ENCODE measurements around the gene ADAM19. TPM values are rescaled to one million over a fixed set of nuclear protein-coding genes. Genes with fewer than 3 reads are reported as not detected.

The ADAM19 gene
- total and polyA plus RNA-seq, 7 experiments from 2014 or later, result 0.10 to 410 (median 0.86) TPM

GRCh38 chr5:157545610-157546310 is 29.8 kb downstream of the ADAM19 start:
- peak overlapping the region in 1 of 9 donors; percentile 99 for H3K27ac Mint-ChIP-seq
- CTCF ChIA-PET, result no interaction called here
- no peaks in the 10 kb centered on the region for H3K27me3 Mint-ChIP-seq
- peaks cover 0 to 75% (median 0%) of the 10 kb centered on the region in 5 donors for H3K36me3 Mint-ChIP-seq
- Histone ChIP-seq H3K4me3 (ENCODE audit: low read length) (no peak overlapping the region), H3K27me3 (ENCODE audit: control insufficient read depth in 2 of 2, insufficient read depth in 2 of 2, low read length in 2 of 2) (no peaks in the 10 kb centered on the region), H3K4me1 (ENCODE audit: control insufficient read depth in 2 of 2, insufficient read depth in 2 of 2, low read length in 2 of 2) (peaks cover 14 to 57% of the 10 kb centered on the region in 2 donors), H3K9me3 (ENCODE audit: control insufficient read depth in 2 of 3, low read length in 3 of 3) (no peaks in the 10 kb centered on the region), H3K36me3 (ENCODE audit: control insufficient read depth in 2 of 3, insufficient read depth in 3 of 3, low read length in 3 of 3) (no peaks in the 10 kb centered on the region), H3K27ac (ENCODE audit: low read depth, low read length) (no peak overlapping the region)
- H3K4me3 Mint-ChIP-seq, result peak overlapping the region in 1 of 10 donors; percentile 85
- POLR2A ChIA-PET, result no interaction called here
- DNase-seq, result no peak
- intact Hi-C loops (cut with micrococcal nuclease), result loop anchor here in 1 of 2 donors (1.0 to 10.0 kb wide), 3 partner anchors 313 to 621 kb away; partner anchors contain the start of gene ITK
- peaks cover 12 to 98% (median 30%) of the 10 kb centered on the region in 7 donors for H3K4me1 Mint-ChIP-seq
- ATAC-seq, result no peak
- peaks cover 0 to under 1% (median 0%) of the 10 kb centered on the region in 11 donors for H3K9me3 Mint-ChIP-seq

- Histone ChIP-seq H3K36me3 (ENCODE audit: control insufficient read depth in 2 of 3, insufficient read depth in 3 of 3, low read length in 3 of 3) (no peaks in the 10 kb centered on the region), H3K4me3 (ENCODE audit: low read length) (peak overlapping the region; percentile 12), H3K9me3 (ENCODE audit: control insufficient read depth in 2 of 3, low read length in 3 of 3) (no peaks in the 10 kb centered on the region), H3K27me3 (ENCODE audit: control insufficient read depth in 2 of 2, insufficient read depth in 2 of 2, low read length in 2 of 2) (no peaks in the 10 kb centered on the region), H3K4me1 (ENCODE audit: control insufficient read depth in 2 of 2, insufficient read depth in 2 of 2, low read length in 2 of 2) (peaks cover 14 to 67% of the 10 kb centered on the region in 2 donors), H3K27ac (ENCODE audit: low read depth, low read length) (no peak overlapping the region)
- DNase-seq (no peak), ATAC-seq (peak; percentile 55)
- Mint-ChIP-seq H3K4me3 (peak overlapping the region in 1 of 10 donors; percentile 85), H3K36me3 (peaks cover 0 to 69% (median 0%) of the 10 kb centered on the region in 5 donors), H3K27ac (peak overlapping the region in 3 of 9 donors; percentile 9 to 99 (median 19)), H3K9me3 (no peaks in the 10 kb centered on the region), H3K27me3 (no peaks in the 10 kb centered on the region), H3K4me1 (peaks cover 12 to 98% (median 38%) of the 10 kb centered on the region in 7 donors)
- POLR2A ChIA-PET, result no interaction called here
- CTCF ChIA-PET, result no interaction called here
- intact Hi-C loops (cut with micrococcal nuclease), result loop anchor here (1.0 to 10.0 kb wide), 6 partner anchors 27 to 620 kb away; partner anchors contain the start of gene ITK (in 1 of the 2)
These were observed 31.0 kb downstream of the ADAM19 start for GRCh38 chr5:157544623-157544989.

- Mint-ChIP-seq H3K36me3 (peaks cover 0 to 66% (median 0%) of the 10 kb centered on the region in 5 donors), H3K9me3 (no peaks in the 10 kb centered on the region), H3K27ac (peak overlapping the region in 3 of 9 donors; percentile 9 to 99 (median 19)), H3K27me3 (no peaks in the 10 kb centered on the region), H3K4me3 (peak overlapping the region in 1 of 10 donors; percentile 85), H3K4me1 (peaks cover 12 to 98% (median 38%) of the 10 kb centered on the region in 7 donors)
- Histone ChIP-seq H3K9me3 (ENCODE audit: control insufficient read depth in 2 of 3, low read length in 3 of 3) (no peaks in the 10 kb centered on the region), H3K27ac (ENCODE audit: low read depth, low read length) (no peak overlapping the region), H3K36me3 (ENCODE audit: control insufficient read depth in 2 of 3, insufficient read depth in 3 of 3, low read length in 3 of 3) (no peaks in the 10 kb centered on the region), H3K4me3 (ENCODE audit: low read length) (peak overlapping the region; percentile 12), H3K4me1 (ENCODE audit: control insufficient read depth in 2 of 2, insufficient read depth in 2 of 2, low read length in 2 of 2) (peaks cover 14 to 73% of the 10 kb centered on the region in 2 donors), H3K27me3 (ENCODE audit: control insufficient read depth in 2 of 2, insufficient read depth in 2 of 2, low read length in 2 of 2) (no peaks in the 10 kb centered on the region)
- ChIA-PET CTCF (no interaction called here), POLR2A (no interaction called here)
- intact Hi-C loops (cut with micrococcal nuclease), result loop anchor here (1.0 to 10.0 kb wide), 6 partner anchors 27 to 619 kb away; partner anchors contain the start of gene ITK (in 1 of the 2)
- no peak for DNase-seq
- ATAC-seq, result peak; percentile 7
These were observed 31.6 kb downstream of the ADAM19 start for GRCh38 chr5:157543825-157544622.

- peak overlapping the region in 2 of 9 donors; percentile 19 to 99 for H3K27ac Mint-ChIP-seq
- H3K27me3 Mint-ChIP-seq, result no peaks in the 10 kb centered on the region
- H3K4me3 Mint-ChIP-seq, result peak overlapping the region in 1 of 10 donors; percentile 81
- H3K4me3 ChIP-seq (ENCODE audit: low read length), result no peak overlapping the region
- ChIA-PET POLR2A (no interaction called here), CTCF (no interaction called here)
- no peak overlapping the region for H3K27ac ChIP-seq (ENCODE audit: low read depth, low read length)
- peaks cover 0 to 62% (median 0%) of the 10 kb centered on the region in 5 donors for H3K36me3 Mint-ChIP-seq
- H3K9me3 ChIP-seq (ENCODE audit: control insufficient read depth in 2 of 3, low read length in 3 of 3), result no peaks in the 10 kb centered on the region
- intact Hi-C loops (cut with micrococcal nuclease), result loop anchor here (5.0 to 10.0 kb wide), 4 partner anchors 60 to 618 kb away; partner anchors contain the start of gene ITK (in 1 of the 2)
- H3K9me3 Mint-ChIP-seq, result no peaks in the 10 kb centered on the region
- ATAC-seq, result no peak
- DNase-seq, result no peak
- no peaks in the 10 kb centered on the region for H3K27me3 ChIP-seq (ENCODE audit: control insufficient read depth in 2 of 2, insufficient read depth in 2 of 2, low read length in 2 of 2)
- H3K4me1 ChIP-seq (ENCODE audit: control insufficient read depth in 2 of 2, insufficient read depth in 2 of 2, low read length in 2 of 2), result peaks cover 14 to 70% of the 10 kb centered on the region in 2 donors
- no peaks in the 10 kb centered on the region for H3K36me3 ChIP-seq (ENCODE audit: control insufficient read depth in 2 of 3, insufficient read depth in 3 of 3, low read length in 3 of 3)
- peaks cover 12 to 95% (median 31%) of the 10 kb centered on the region in 7 donors for H3K4me1 Mint-ChIP-seq
These were observed 33.1 kb downstream of the ADAM19 start for GRCh38 chr5:157542282-157543000.

- Mint-ChIP-seq H3K27me3 (no peaks in the 10 kb centered on the region), H3K4me3 (peak overlapping the region in 5 of 10 donors; percentile 4 to 81 (median 12)), H3K27ac (peak overlapping the region in 7 of 9 donors; percentile 2 to 99 (median 28)), H3K36me3 (peaks cover 0 to 62% (median 0%) of the 10 kb centered on the region in 5 donors), H3K9me3 (no peaks in the 10 kb centered on the region), H3K4me1 (peaks cover 12 to 93% (median 31%) of the 10 kb centered on the region in 7 donors)
- intact Hi-C loops (cut with micrococcal nuclease), result loop anchor here (1.0 to 10.0 kb wide), 6 partner anchors 61 to 617 kb away; partner anchors contain the start of genes ITK (in 1 of the 2) and THG1L (in 1 of the 2)
- CTCF ChIA-PET, result no interaction called here
- Histone ChIP-seq H3K36me3 (ENCODE audit: control insufficient read depth in 2 of 3, insufficient read depth in 3 of 3, low read length in 3 of 3) (no peaks in the 10 kb centered on the region), H3K27me3 (ENCODE audit: control insufficient read depth in 2 of 2, insufficient read depth in 2 of 2, low read length in 2 of 2) (no peaks in the 10 kb centered on the region), H3K27ac (ENCODE audit: low read depth, low read length) (no peak overlapping the region), H3K9me3 (ENCODE audit: control insufficient read depth in 2 of 3, low read length in 3 of 3) (no peaks in the 10 kb centered on the region), H3K4me3 (ENCODE audit: low read length) (peak overlapping the region; percentile 19), H3K4me1 (ENCODE audit: control insufficient read depth in 2 of 2, insufficient read depth in 2 of 2, low read length in 2 of 2) (peaks cover 14 to 72% of the 10 kb centered on the region in 2 donors)
- POLR2A ChIA-PET, result no interaction called here
- ATAC-seq (peak; percentile 55), DNase-seq (no peak)
These were observed 34.0 kb downstream of the ADAM19 start for GRCh38 chr5:157541447-157542118.
